ENCODE results near the gene WDR87. TPM values are rescaled to one million over a fixed set of nuclear protein-coding genes. Genes with fewer than 3 reads are reported as not detected.

WDR87 gene
- total RNA-seq = not detected
- under 1 TPM in 4 of 6 donors, not detected in 2; 0.03 to 0.06 (median 0.04) TPM for polyA plus RNA-seq (ENCODE audit: insufficient read length in 6 of 6)
- long read RNA-seq, donor 1 = 0 reads
- long read RNA-seq, donor 2 = 0 reads
- long read RNA-seq, donor 3 = 0 reads
- long read RNA-seq, donor 4 = 0 reads
- long read RNA-seq, donor 5 = 0 reads
- long read RNA-seq, donor 6 = 0 reads
- long read RNA-seq, donor 7 = 0 reads
- long read RNA-seq, donor 8 = 0 reads
- long read RNA-seq, donor 9 = 0 reads
- long read RNA-seq, donor 10 = 0 reads
- long read RNA-seq, donor 11 = 0 reads
- long read RNA-seq, donor 12 = 0 reads

- Histone ChIP-seq H3K4me1 (peaks cover 12 to 22% of the 10 kb centered on the region in 2 donors), H3K4me3 (peak within 1 kb of the TSS; percentile 89 to 93), H3K27me3 (no peaks in the 10 kb centered on the region), H3K27ac (peak within 1 kb of the TSS; percentile 60 to 80), H3K9me3 (no peaks in the 10 kb centered on the region), H3K36me3 (no peaks in the 10 kb centered on the region)
- intact Hi-C loops (cut with DNase I) = loop anchor here in 1 of 2 donors (10.0 kb wide), 1 partner anchor 319 kb away; the partner anchor contains the start of gene DPF1
- no peak for TF ChIP-seq CTCF (IDR thresholded peaks at IDR 0.05)
- DNase-seq (peak in 3 of 4 donors; percentile 51 to 86 (median 78)), ATAC-seq (peak; percentile 50)
These were observed at the start of gene WDR87 for GRCh38 chr19:37905946-37906868. WDR87 (minus strand) TSS chr19:37906594; CDS start chr19:37898239, 8,355 bp downstream.

GRCh38 chr19:37955986-37956385, 49.6 kb upstream of the WDR87 start:
- no peak overlapping the region for H3K27ac ChIP-seq
- intact Hi-C loops (cut with DNase I) = no loop called here
- H3K9me3 ChIP-seq = peaks cover 0 to under 1% of the 10 kb centered on the region in 2 donors
- TF ChIP-seq CTCF (IDR thresholded peaks at IDR 0.05) = no peak
- DNase-seq (no peak), ATAC-seq (no peak)
- H3K4me1 ChIP-seq = peaks cover 0 to 4% of the 10 kb centered on the region in 2 donors
- no peaks in the 10 kb centered on the region for H3K36me3 ChIP-seq
- H3K4me3 ChIP-seq = no peak overlapping the region
- H3K27me3 ChIP-seq = no peaks in the 10 kb centered on the region

- ATAC-seq (no peak), DNase-seq (no peak)
- Histone ChIP-seq H3K9me3 (no peaks in the 10 kb centered on the region), H3K27me3 (no peaks in the 10 kb centered on the region), H3K36me3 (no peaks in the 10 kb centered on the region), H3K27ac (no peak overlapping the region), H3K4me1 (peaks cover 0 to 4% of the 10 kb centered on the region in 2 donors), H3K4me3 (no peak overlapping the region)
- intact Hi-C loops (cut with DNase I) = no loop called here
- TF ChIP-seq CTCF (IDR thresholded peaks at IDR 0.05) = no peak
These were observed 48.1 kb upstream of the WDR87 start for GRCh38 chr19:37954421-37954874.

- Histone ChIP-seq H3K27me3 (no peaks in the 10 kb centered on the region), H3K36me3 (no peaks in the 10 kb centered on the region), H3K9me3 (no peaks in the 10 kb centered on the region), H3K27ac (no peak overlapping the region), H3K4me3 (no peak overlapping the region), H3K4me1 (peaks cover 0 to 4% of the 10 kb centered on the region in 2 donors)
- intact Hi-C loops (cut with DNase I) = no loop called here
- ATAC-seq (no peak), DNase-seq (no peak)
- no peak for TF ChIP-seq CTCF (IDR thresholded peaks at IDR 0.05)
These were observed 47.5 kb upstream of the WDR87 start for GRCh38 chr19:37953918-37954303.
